Colonic mucosa (tissue), 4 donors: Measurements from ENCODE around the gene ANKH. TPM values are rescaled to one million over a fixed set of nuclear protein-coding genes. Genes with fewer than 3 reads are reported as not detected.
A peak's percentile ranks its signal among the peaks of the same experiment; 100 is the strongest.

Experiments used
- DNase-seq: peaks from one replicate; pipeline ENCODE4 v3.0.0-alpha.2; 2020
- H3K27ac ChIP-seq: fragments of 200-600 bp; one replicate; pipeline ENCODE4 v1.8.0; 2021
- H3K27me3 ChIP-seq: fragments of 200-600 bp; one replicate; pipeline ENCODE4 v1.8.0; 2021
- H3K36me3 ChIP-seq: fragments of 200-600 bp; one replicate; pipeline ENCODE4 v1.8.0; 2021
- H3K4me1 ChIP-seq: fragments of 200-600 bp; one replicate; pipeline ENCODE4 v1.8.0; 2021; ENCODE audit warnings: mild to moderate bottlenecking
- H3K4me3 ChIP-seq: fragments of 200-600 bp; one replicate; pipeline ENCODE4 v1.8.0; 2021
- H3K9ac ChIP-seq, 2 donors: one replicate each; pipeline ENCODE4 v1.7.0; 2013; ENCODE audit warnings: control low read depth in 2 of 2, low read depth in 2 of 2, low read length in 2 of 2
- H3K9me3 ChIP-seq: fragments of 200-600 bp; one replicate; pipeline ENCODE4 v1.8.0; 2021
- intact Hi-C: fragments of 100-400 bp; cut with DNase I; formaldehyde crosslinking; loops from one replicate; pipeline ENCODE4 v1.14.1; 2022
- total RNA-seq, 2 donors: library from RNA; stranded (reverse); fragmentation: NEBNext Ultra II Directional in 1 of 2; extraction: Animal tissue kit (Norgen Biotek cat#: 25700) in 1 of 2; gene quantifications; one replicate each; pipeline ENCODE4 v1.2.1, GENCODE V29; 2021
- TF ChIP-seq, protein P1 (sequence below): fragments of 200-600 bp; IDR thresholded peaks from one replicate; pipeline ENCODE4 v1.8.0; 2022; ENCODE audit warnings: antibody characterized with exemption, mild to moderate bottlenecking
- donor health status: healthy.
- donor health status: DM: no; HTN: no; CAD: no.
- donor health status: DM: no; HTN: no; CAD: no.

Gene ANKH
- total RNA-seq, 2 donors from 2014 or later: 81.8 to 103 TPM

- Histone ChIP-seq H3K27me3 (no peaks in the 10 kb centered on the region), H3K4me1 (peaks cover 9% of the 10 kb centered on the region), H3K9ac (peak overlapping the region; percentile 73 to 94), H3K27ac (peak overlapping the region; percentile 85), H3K9me3 (no peaks in the 10 kb centered on the region), H3K4me3 (peak overlapping the region; percentile 70), H3K36me3 (no peaks in the 10 kb centered on the region)
- TF ChIP-seq, protein P1, sequence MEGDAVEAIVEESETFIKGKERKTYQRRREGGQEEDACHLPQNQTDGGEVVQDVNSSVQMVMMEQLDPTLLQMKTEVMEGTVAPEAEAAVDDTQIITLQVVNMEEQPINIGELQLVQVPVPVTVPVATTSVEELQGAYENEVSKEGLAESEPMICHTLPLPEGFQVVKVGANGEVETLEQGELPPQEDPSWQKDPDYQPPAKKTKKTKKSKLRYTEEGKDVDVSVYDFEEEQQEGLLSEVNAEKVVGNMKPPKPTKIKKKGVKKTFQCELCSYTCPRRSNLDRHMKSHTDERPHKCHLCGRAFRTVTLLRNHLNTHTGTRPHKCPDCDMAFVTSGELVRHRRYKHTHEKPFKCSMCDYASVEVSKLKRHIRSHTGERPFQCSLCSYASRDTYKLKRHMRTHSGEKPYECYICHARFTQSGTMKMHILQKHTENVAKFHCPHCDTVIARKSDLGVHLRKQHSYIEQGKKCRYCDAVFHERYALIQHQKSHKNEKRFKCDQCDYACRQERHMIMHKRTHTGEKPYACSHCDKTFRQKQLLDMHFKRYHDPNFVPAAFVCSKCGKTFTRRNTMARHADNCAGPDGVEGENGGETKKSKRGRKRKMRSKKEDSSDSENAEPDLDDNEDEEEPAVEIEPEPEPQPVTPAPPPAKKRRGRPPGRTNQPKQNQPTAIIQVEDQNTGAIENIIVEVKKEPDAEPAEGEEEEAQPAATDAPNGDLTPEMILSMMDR: no peak
- DNase-seq: peak; percentile 76
- intact Hi-C loops: no loop called here
Measured at GRCh38 chr5:14872070-14872989, 752 bp upstream of the ANKH start.

- intact Hi-C loops: no loop called here
- peak overlapping the region; percentile 78 to 79 for H3K9ac ChIP-seq
Measured at GRCh38 chr5:14870337-14871213, 1.0 kb downstream of the ANKH start.

GRCh38 chr5:14869668-14870164 is 1.9 kb downstream of the ANKH start:
- Histone ChIP-seq H3K9ac (peak overlapping the region in 1 of 2 donors; percentile 79), H3K27me3 (no peaks in the 10 kb centered on the region), H3K36me3 (no peaks in the 10 kb centered on the region), H3K4me1 (peaks cover 9% of the 10 kb centered on the region), H3K4me3 (peak overlapping the region; percentile 67), H3K9me3 (no peaks in the 10 kb centered on the region), H3K27ac (no peak overlapping the region)
- peak; percentile 50 for DNase-seq
- TF ChIP-seq, protein P1: no peak
- intact Hi-C loops: no loop called here

More at GRCh38 chr5:14870337-14871213, 1.0 kb downstream of the ANKH start:
- Histone ChIP-seq H3K27me3 (no peaks in the 10 kb centered on the region), H3K4me3 (peak overlapping the region; percentile 67), H3K9me3 (no peaks in the 10 kb centered on the region), H3K27ac (peak overlapping the region; percentile 75), H3K4me1 (peaks cover 9% of the 10 kb centered on the region), H3K36me3 (no peaks in the 10 kb centered on the region)
- peak; percentile 61 for DNase-seq
- TF ChIP-seq, protein P1: no peak

GRCh38 chr5:14869233-14869632 is 2.3 kb downstream of the ANKH start:
- no peak for DNase-seq
- no peaks in the 10 kb centered on the region for H3K9me3 ChIP-seq
- H3K36me3 ChIP-seq: no peaks in the 10 kb centered on the region
- peak overlapping the region in 1 of 2 donors; percentile 79 for H3K9ac ChIP-seq
- no peak overlapping the region for H3K4me3 ChIP-seq
- H3K27ac ChIP-seq: no peak overlapping the region
- H3K27me3 ChIP-seq: no peaks in the 10 kb centered on the region
- H3K4me1 ChIP-seq: peaks cover 9% of the 10 kb centered on the region
- TF ChIP-seq, protein P1: no peak
- intact Hi-C loops: no loop called here

- peaks cover 9% of the 10 kb centered on the region for H3K4me1 ChIP-seq
- intact Hi-C loops: no loop called here
- peak; percentile 69 for DNase-seq
- H3K27ac ChIP-seq: no peak overlapping the region
- TF ChIP-seq, protein P1: no peak
- H3K36me3 ChIP-seq: no peaks in the 10 kb centered on the region
- H3K4me3 ChIP-seq: no peak overlapping the region
- H3K9ac ChIP-seq: peak overlapping the region in 1 of 2 donors; percentile 79
- H3K27me3 ChIP-seq: no peaks in the 10 kb centered on the region
- H3K9me3 ChIP-seq: no peaks in the 10 kb centered on the region
Measured at GRCh38 chr5:14868771-14869170, 2.8 kb downstream of the ANKH start.
